ENCODE results near the gene DNAH2.
A peak's percentile ranks its signal among the peaks of the same experiment; 100 is the strongest.

Gene DNAH2

DNA sequence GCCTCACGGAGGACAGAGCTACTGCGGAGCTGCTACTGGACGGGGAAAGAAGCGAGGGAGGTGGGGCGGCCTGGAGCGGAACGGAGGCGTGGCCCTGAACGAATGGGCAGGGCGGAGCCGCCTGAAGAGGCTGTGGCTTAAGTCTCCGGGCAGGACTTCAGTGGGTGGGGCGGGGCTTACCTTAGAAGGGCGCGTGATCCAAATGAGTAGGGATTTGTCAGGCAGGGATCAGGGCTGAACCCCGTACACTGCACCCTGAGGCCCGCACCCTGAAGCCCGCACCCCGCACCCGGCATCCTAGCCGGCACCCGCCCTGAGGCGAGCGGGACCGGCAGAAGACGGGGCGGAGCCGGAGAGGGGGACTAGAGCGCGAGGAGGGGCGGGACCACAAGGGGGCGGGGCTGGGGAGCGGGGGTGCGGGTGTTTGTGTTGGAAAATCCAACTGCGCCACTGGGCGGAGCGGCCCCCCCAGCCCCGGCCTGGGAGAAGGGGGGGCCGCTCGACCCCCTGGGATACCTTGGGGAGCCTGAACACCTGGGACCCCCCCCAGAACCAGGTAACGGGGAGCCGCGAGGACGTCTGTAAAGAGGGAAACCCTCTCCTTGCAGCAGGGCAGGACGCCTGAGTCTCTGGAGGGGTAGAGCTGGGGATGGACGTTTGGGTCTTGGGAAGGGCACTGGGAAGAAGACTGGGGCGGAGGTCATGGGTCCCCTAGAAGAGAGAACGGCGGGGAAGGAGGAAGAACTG lies 116.4 kb downstream of the DNAH2 start, which contains the start of gene KDM6B:
Gene KDM6B (plus strand): TSS at position 423 of the 747 bp plus-strand sequence. CDS start 11,338 bp downstream, outside the sequence.
- no peak for TF ChIP-seq CTCF (IDR thresholded peaks at IDR 0.05; ENCODE audit: extremely low read depth, missing control alignments)
- DNase-seq (ENCODE audit: low spot score) = peak; percentile 91

GRCh38 chr17:7834542-7834956 lies 117.0 kb downstream of the DNAH2 start:
- TF ChIP-seq CTCF (IDR thresholded peaks at IDR 0.05; ENCODE audit: extremely low read depth, missing control alignments) = no peak
- DNase-seq (ENCODE audit: low spot score) = peak; percentile 59

- TF ChIP-seq CTCF (IDR thresholded peaks at IDR 0.05; ENCODE audit: extremely low read depth, missing control alignments) = peak; percentile 92
- DNase-seq (ENCODE audit: low spot score) = peak; percentile 94
Observed at GRCh38 chr17:7834957-7835813, 117.6 kb downstream of the DNAH2 start.

GRCh38 chr17:7835814-7836595 lies 118.5 kb downstream of the DNAH2 start:
- no peak for TF ChIP-seq CTCF (IDR thresholded peaks at IDR 0.05; ENCODE audit: extremely low read depth, missing control alignments)
- peak; percentile 52 for DNase-seq (ENCODE audit: low spot score)

DNA sequence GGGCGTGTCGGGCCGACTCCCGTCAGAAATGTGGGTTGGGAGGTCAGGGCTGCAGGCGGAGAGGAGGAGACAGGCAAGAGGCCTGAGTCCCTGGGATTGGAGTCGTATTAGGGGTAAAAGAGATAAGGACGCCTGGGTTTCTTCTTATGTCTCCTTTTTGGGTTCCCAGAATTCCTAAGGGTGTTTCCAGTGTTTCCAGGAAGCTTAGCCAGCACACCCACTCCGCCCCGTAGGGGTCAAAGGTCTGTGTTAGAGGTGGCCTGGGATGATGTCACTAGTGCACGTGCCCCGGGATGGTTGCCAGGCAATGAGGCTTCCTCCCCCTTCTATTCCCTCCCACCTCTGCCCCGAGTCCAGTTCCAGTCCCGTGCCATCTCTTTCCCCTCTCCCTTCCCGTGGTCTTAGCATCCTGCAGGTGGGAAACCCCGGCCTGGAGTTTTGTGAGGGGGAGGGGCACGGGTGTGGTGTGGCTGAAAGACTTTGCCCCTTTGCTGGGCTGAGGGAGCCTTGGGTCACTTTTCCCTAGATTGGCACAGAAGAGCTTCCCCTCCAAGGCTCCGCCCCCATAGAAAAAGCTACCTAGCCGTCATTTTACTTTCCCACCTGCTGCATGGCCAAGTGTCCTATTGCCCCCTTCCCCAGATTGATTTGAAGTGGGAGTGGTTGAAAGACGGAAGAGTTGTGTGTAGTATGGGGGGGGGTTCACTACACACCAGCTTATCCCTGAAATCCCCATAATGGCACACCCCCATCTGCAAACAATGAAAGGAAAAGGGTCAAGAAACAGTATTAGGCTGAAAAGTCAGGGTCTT lies 119.3 kb downstream of the DNAH2 start:
- TF ChIP-seq CTCF (IDR thresholded peaks at IDR 0.05; ENCODE audit: extremely low read depth, missing control alignments) = no peak
- DNase-seq (ENCODE audit: low spot score) = peak; percentile 54

DNA sequence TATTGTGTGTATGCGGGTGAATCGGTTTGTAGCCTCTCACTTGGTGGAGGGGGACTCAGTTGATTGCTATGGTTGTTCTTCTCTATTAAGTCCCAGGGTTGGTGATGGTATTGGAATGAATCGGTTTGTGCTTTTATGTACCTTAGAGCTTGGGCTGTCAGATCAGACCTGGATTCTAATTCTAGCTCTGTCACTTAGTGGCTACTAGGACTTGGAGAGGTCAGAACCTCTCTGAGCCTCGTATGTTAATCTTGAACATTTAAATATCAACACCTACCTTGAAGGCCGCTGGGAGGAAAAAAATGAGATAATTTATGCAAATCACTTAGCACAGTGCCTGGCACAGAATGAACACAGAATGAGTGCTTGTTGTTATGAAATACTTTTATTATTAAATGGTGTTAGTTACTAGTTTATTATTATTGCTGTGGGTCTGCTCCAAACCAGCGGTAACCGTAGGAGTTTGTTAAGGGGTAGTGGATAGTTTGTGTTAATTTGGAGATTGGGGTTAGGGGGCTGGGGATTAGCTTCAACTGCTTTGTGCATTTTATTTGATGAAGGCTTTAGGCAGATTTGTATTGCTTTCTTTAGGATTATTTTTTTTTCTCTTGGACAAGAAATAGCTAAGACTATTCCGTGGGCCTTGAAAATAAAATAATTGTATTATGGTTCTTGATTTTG lies 120.0 kb downstream of the DNAH2 start:
- no peak for DNase-seq (ENCODE audit: low spot score)
- TF ChIP-seq CTCF (IDR thresholded peaks at IDR 0.05; ENCODE audit: extremely low read depth, missing control alignments) = no peak

All from GM20000 (cell line).